CD14-positive monocyte (primary cell): ENCODE data around the gene TMEM132D. TPM values are rescaled to one million over a fixed set of nuclear protein-coding genes. Genes with fewer than 3 reads are reported as not detected.

Experiments
- DNase-seq, 3 donors: peaks; one replicate each; pipeline ENCODE4 v3.0.0-alpha.2; 2011 to 2022
- H2AFZ ChIP-seq: 2 replicates; pipeline ENCODE4 v1.6.0; 2012; ENCODE audit warnings: mild to moderate bottlenecking, low read depth, low read length, inconsistent platforms; ENCODE audit not compliant: insufficient read depth, poor library complexity, severe bottlenecking
- H3K27ac ChIP-seq, 2 donors: 1 replicate in 1 of 2; 2 replicates in 1 of 2; pipeline ENCODE4 v1.5.1; 2012 to 2013; ENCODE audit warnings: low read length in 2 of 2, control low read depth in 1 of 2, inconsistent platforms in 1 of 2, low read depth in 1 of 2, mild to moderate bottlenecking in 1 of 2
- H3K27me3 ChIP-seq, 2 donors: one replicate each; pipeline versions ENCODE4 v1.6.0 to v1.6.1; 2011 to 2013; ENCODE audit warnings: low read length in 2 of 2; ENCODE audit not compliant: control insufficient read depth in 2 of 2, insufficient read depth in 2 of 2
- H3K36me3 ChIP-seq, 2 donors: replicated peaks in 1 of 2; 1 replicate in 1 of 2; 2 replicates in 1 of 2; pipeline versions ENCODE4 v1.5.1 to v1.6.1; 2012 to 2013; ENCODE audit warnings: low read length in 2 of 2, control low read depth in 1 of 2, inconsistent platforms in 1 of 2, mild to moderate bottlenecking in 1 of 2; ENCODE audit not compliant: insufficient read depth in 2 of 2, control insufficient read depth in 1 of 2
- H3K4me1 ChIP-seq, 2 donors: 1 replicate in 1 of 2; 2 replicates in 1 of 2; pipeline versions ENCODE4 v1.5.1 to v1.6.1; 2012 to 2013; ENCODE audit warnings: low read length in 2 of 2, control low read depth in 1 of 2, inconsistent platforms in 1 of 2, mild to moderate bottlenecking in 1 of 2, moderate library complexity in 1 of 2; ENCODE audit not compliant: insufficient read depth in 2 of 2, control insufficient read depth in 1 of 2
- H3K4me2 ChIP-seq: replicated peaks from 2 replicates; pipeline ENCODE3; 2012; ENCODE audit warnings: low read length, moderate library complexity, mild to moderate bottlenecking; ENCODE audit not compliant: poor library complexity, severe bottlenecking; ENCODE audit errors: extremely low read depth
- H3K4me3 ChIP-seq, 3 experiments: fragments of 200-600 bp in 1 of 3; sonication (generic) in 1 of 3; replicated peaks in 1 of 3; 1 replicate in 2 of 3; 2 replicates in 1 of 3; pipeline ENCODE4 v1.5.1; 2011 to 2013; ENCODE audit warnings: low read length in 3 of 3, mild to moderate bottlenecking in 3 of 3, control low read depth in 2 of 3, low read depth in 2 of 3, inconsistent platforms in 1 of 3, moderate library complexity in 1 of 3
- H3K79me2 ChIP-seq: 2 replicates; pipeline ENCODE4 v1.6.0; 2012; ENCODE audit warnings: mild to moderate bottlenecking, control low read depth, inconsistent platforms, low read length, moderate library complexity; ENCODE audit not compliant: insufficient read depth
- H3K9ac ChIP-seq: 2 replicates; pipeline ENCODE4 v1.6.0; 2017; ENCODE audit warnings: low read length, mild to moderate bottlenecking; ENCODE audit not compliant: insufficient read depth, poor library complexity, severe bottlenecking
- H3K9me3 ChIP-seq, 2 donors: replicated peaks in 1 of 2; 1 replicate in 1 of 2; 2 replicates in 1 of 2; pipeline versions ENCODE4 v1.5.1 to v1.6.1; 2012 to 2013; ENCODE audit warnings: low read length in 2 of 2, control low read depth in 1 of 2; ENCODE audit not compliant: control insufficient read depth in 1 of 2, insufficient read depth in 1 of 2
- H4K20me1 ChIP-seq: 2 replicates; pipeline ENCODE4 v1.6.0; 2012; ENCODE audit warnings: mild to moderate bottlenecking, low read length, control low read depth, moderate library complexity; ENCODE audit not compliant: insufficient read depth
- H3K27ac Mint-ChIP-seq, 7 donors: one replicate each; pipeline ENCODE4 v1.8.0; 2020; ENCODE audit warnings: mild to moderate bottlenecking in 7 of 7, mixed read lengths in 7 of 7, moderate library complexity in 6 of 7, inconsistent platforms in 2 of 7
- H3K27me3 Mint-ChIP-seq, 3 donors: one replicate each; pipeline ENCODE4 v1.8.0; 2021 to 2022; ENCODE audit warnings: low read depth in 3 of 3, mild to moderate bottlenecking in 3 of 3, mixed read lengths in 3 of 3, moderate library complexity in 3 of 3, inconsistent platforms in 1 of 3
- H3K36me3 Mint-ChIP-seq, 2 donors: one replicate each; pipeline ENCODE4 v1.8.0; 2020; ENCODE audit warnings: mixed read lengths in 2 of 2, inconsistent platforms in 1 of 2, mild to moderate bottlenecking in 1 of 2
- H3K4me1 Mint-ChIP-seq: one replicate; pipeline ENCODE4 v1.8.0; 2020; ENCODE audit warnings: mild to moderate bottlenecking, mixed read lengths
- H3K4me3 Mint-ChIP-seq, 2 donors: one replicate each; pipeline ENCODE4 v1.8.0; 2020; ENCODE audit warnings: mild to moderate bottlenecking in 2 of 2, mixed read lengths in 2 of 2, moderate library complexity in 1 of 2
- H3K9me3 Mint-ChIP-seq, 7 donors: one replicate each; pipeline ENCODE4 v1.8.0; 2020 to 2022; ENCODE audit warnings: mixed read lengths in 7 of 7, mild to moderate bottlenecking in 6 of 7, moderate library complexity in 6 of 7, inconsistent platforms in 2 of 7
- CTCF ChIP-seq: fragments of 200-600 bp; IDR thresholded peaks from one replicate; pipeline ENCODE4 v1.8.0; 2022; ENCODE audit warnings: antibody characterized with exemption, mild to moderate bottlenecking
- WGBS: methylation state at CpG from one replicate; pipeline ENCODE4 v1.1.5; 2013; ENCODE audit warnings: missing lambda C conversion rate; ENCODE audit not compliant: insufficient coverage; 5-methylcytosine and 5-hydroxymethylcytosine counted together
- intact Hi-C, 2 donors: fragments of 100-400 bp; cut with micrococcal nuclease; formaldehyde crosslinking; loops; one replicate each; pipeline versions ENCODE4 v1.15.0 to v1.15.1; 2023
- polyA plus RNA-seq, 3 donors: library from polyadenylated mRNA; depleted of rRNA in 1 of 3; unstranded in 2 of 3; stranded (reverse) in 1 of 3; fragments of 300-500 nt in 2 of 3; fragments of >200 nt in 1 of 3; fragmentation: Illumina TruSeq in 2 of 3; gene quantifications; 1 replicate in 2 of 3; 2 replicates in 1 of 3; pipeline ENCODE4 v1.2.3, GENCODE V29; 2012 to 2021

TMEM132D gene
- polyA plus RNA-seq, 3 donors = 0.04 TPM; not detected in 2

GRCh38 chr12:129184127-129184928 is 719.5 kb downstream of the TMEM132D start:
- no peak overlapping the region for H2AFZ ChIP-seq
- H3K36me3 Mint-ChIP-seq = no peaks in the 10 kb centered on the region
- no peak overlapping the region for H3K27ac Mint-ChIP-seq

More at GRCh38 chr12:129184127-129184928, 719.5 kb downstream of the TMEM132D start:
- H3K27me3 Mint-ChIP-seq = peaks cover 0 to 2% (median 0%) of the 10 kb centered on the region in 3 donors
- H3K9me3 Mint-ChIP-seq = peaks cover 0 to 16% (median 11%) of the 10 kb centered on the region in 7 donors
- intact Hi-C loops = no loop called here
- H3K9me3 ChIP-seq = peaks cover 3 to 12% of the 10 kb centered on the region in 2 donors
- no peaks in the 10 kb centered on the region for H3K79me2 ChIP-seq
- no peak overlapping the region for H3K27ac ChIP-seq
- no peaks in the 10 kb centered on the region for H3K27me3 ChIP-seq
- no peak overlapping the region for H3K4me3 ChIP-seq
- no peak overlapping the region for H3K4me3 Mint-ChIP-seq
- WGBS = 87% methylated on average over 8 of the region's 19 CpGs
- H3K4me1 ChIP-seq = no peaks in the 10 kb centered on the region
- no peak for TF ChIP-seq CTCF
- H3K9ac ChIP-seq = no peak overlapping the region
- no peaks in the 10 kb centered on the region for H3K4me1 Mint-ChIP-seq
- no peaks in the 10 kb centered on the region for H3K36me3 ChIP-seq
- H4K20me1 ChIP-seq = no peaks in the 10 kb centered on the region
- DNase-seq = no peak
- H3K4me2 ChIP-seq = no peak overlapping the region
